ENCODE results near the gene PLEKHN1.

The PLEKHN1 gene

GRCh38 chr1:925561-926421 is 40.5 kb upstream of the PLEKHN1 start:
- H3K27ac ChIP-seq (ENCODE audit: low read depth, low read length): no peak overlapping the region
- no peak overlapping the region for H3K4me3 ChIP-seq (ENCODE audit: insufficient read depth, low read length, poor library complexity, severe bottlenecking)
- H2AFZ ChIP-seq (ENCODE audit: low read depth, low read length, severe bottlenecking): no peak overlapping the region
- no peaks in the 10 kb centered on the region for H3K79me2 ChIP-seq (ENCODE audit: insufficient read depth, low read length)
- no peaks in the 10 kb centered on the region for H3K9me3 ChIP-seq (ENCODE audit: insufficient read depth, low read length)
- no peak overlapping the region for H3K4me2 ChIP-seq (ENCODE audit: low read depth, low read length, poor library complexity, severe bottlenecking)
- H4K20me1 ChIP-seq (ENCODE audit: low read depth, low read length): no peaks in the 10 kb centered on the region
- no peaks in the 10 kb centered on the region for H3F3A ChIP-seq (ENCODE audit: insufficient read depth)
- no peaks in the 10 kb centered on the region for H3K9me2 ChIP-seq (replicated peaks; ENCODE audit: insufficient read depth, low read length)
- no peak overlapping the region for H3K9ac ChIP-seq (ENCODE audit: low read length)
- H3K27me3 ChIP-seq (ENCODE audit: low read length): no peaks in the 10 kb centered on the region
- no peak for TF ChIP-seq CTCF (IDR thresholded peaks at IDR 0.05; ENCODE audit: insufficient read depth, low read length, poor library complexity, severe bottlenecking)
- no peak for TF ChIP-seq EZH2phosphoT487 (conservative IDR thresholded peaks at IDR 0.05; ENCODE audit: low read length)
- no peaks in the 10 kb centered on the region for H3K36me3 ChIP-seq (ENCODE audit: low read length)

- no peaks in the 10 kb centered on the region for H3K9me3 ChIP-seq (ENCODE audit: insufficient read depth, low read length)
- H3K27ac ChIP-seq (ENCODE audit: low read depth, low read length): no peak overlapping the region
- TF ChIP-seq CTCF (IDR thresholded peaks at IDR 0.05; ENCODE audit: insufficient read depth, low read length, poor library complexity, severe bottlenecking) (no peak), EZH2phosphoT487 (conservative IDR thresholded peaks at IDR 0.05; ENCODE audit: low read length) (no peak)
- H3K4me2 ChIP-seq (ENCODE audit: low read depth, low read length, poor library complexity, severe bottlenecking): no peak overlapping the region
- H3K4me3 ChIP-seq (ENCODE audit: insufficient read depth, low read length, poor library complexity, severe bottlenecking): no peak overlapping the region
- H3K79me2 ChIP-seq (ENCODE audit: insufficient read depth, low read length): no peaks in the 10 kb centered on the region
- H3K36me3 ChIP-seq (ENCODE audit: low read length): no peaks in the 10 kb centered on the region
- no peaks in the 10 kb centered on the region for H4K20me1 ChIP-seq (ENCODE audit: low read depth, low read length)
- H3K27me3 ChIP-seq (ENCODE audit: low read length): no peaks in the 10 kb centered on the region
- no peak overlapping the region for H2AFZ ChIP-seq (ENCODE audit: low read depth, low read length, severe bottlenecking)
- no peaks in the 10 kb centered on the region for H3K9me2 ChIP-seq (replicated peaks; ENCODE audit: insufficient read depth, low read length)
- H3F3A ChIP-seq (ENCODE audit: insufficient read depth): no peaks in the 10 kb centered on the region
- H3K9ac ChIP-seq (ENCODE audit: low read length): no peak overlapping the region
Observed at GRCh38 chr1:927234-927633, 39.0 kb upstream of the PLEKHN1 start.

GRCh38 chr1:927748-928147 is 38.5 kb upstream of the PLEKHN1 start:
- TF ChIP-seq EZH2phosphoT487 (conservative IDR thresholded peaks at IDR 0.05; ENCODE audit: low read length): no peak
- no peak for TF ChIP-seq CTCF (IDR thresholded peaks at IDR 0.05; ENCODE audit: insufficient read depth, low read length, poor library complexity, severe bottlenecking)
- H3K9ac ChIP-seq (ENCODE audit: low read length): no peak overlapping the region

More at GRCh38 chr1:927748-928147, 38.5 kb upstream of the PLEKHN1 start:
- H3F3A ChIP-seq (ENCODE audit: insufficient read depth): no peaks in the 10 kb centered on the region
- no peaks in the 10 kb centered on the region for H3K9me2 ChIP-seq (replicated peaks; ENCODE audit: insufficient read depth, low read length)
- no peaks in the 10 kb centered on the region for H3K9me3 ChIP-seq (ENCODE audit: insufficient read depth, low read length)
- no peak overlapping the region for H3K4me2 ChIP-seq (ENCODE audit: low read depth, low read length, poor library complexity, severe bottlenecking)
- no peak overlapping the region for H2AFZ ChIP-seq (ENCODE audit: low read depth, low read length, severe bottlenecking)
- H3K27ac ChIP-seq (ENCODE audit: low read depth, low read length): no peak overlapping the region
- no peak overlapping the region for H3K4me3 ChIP-seq (ENCODE audit: insufficient read depth, low read length, poor library complexity, severe bottlenecking)
- H3K79me2 ChIP-seq (ENCODE audit: insufficient read depth, low read length): no peaks in the 10 kb centered on the region
- no peaks in the 10 kb centered on the region for H4K20me1 ChIP-seq (ENCODE audit: low read depth, low read length)
- no peaks in the 10 kb centered on the region for H3K36me3 ChIP-seq (ENCODE audit: low read length)
- H3K27me3 ChIP-seq (ENCODE audit: low read length): no peaks in the 10 kb centered on the region

All from SU-DHL-6 (cell line).